ENCODE results near the gene MAGIX.

The MAGIX gene

DNA sequence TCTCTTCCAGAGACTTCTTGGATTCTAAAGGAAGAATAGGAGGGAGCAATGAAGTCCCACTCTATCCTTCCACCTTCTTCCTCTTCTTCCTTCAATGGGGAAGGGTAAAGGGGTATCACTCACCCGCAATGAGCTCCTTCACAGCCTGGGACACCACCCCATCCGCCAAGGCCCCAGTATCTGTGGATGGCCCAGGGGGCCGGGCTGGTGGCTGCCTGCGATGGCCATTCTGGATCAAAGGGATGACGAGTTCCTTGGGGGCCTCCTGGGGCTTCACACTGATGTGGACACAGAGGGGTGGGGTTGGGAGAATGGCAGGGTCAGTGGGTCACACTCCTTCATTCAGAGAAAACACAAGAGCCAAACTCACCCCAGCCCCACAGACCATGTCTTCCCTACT, 40.1 kb upstream of the MAGIX start:
- no peak for TF ChIP-seq ZBTB7A (IDR thresholded peaks at IDR 0.05; ENCODE audit: low read depth)
- no peak for TF ChIP-seq YY1 (IDR thresholded peaks at IDR 0.05; ENCODE audit: low read depth)
- no peak for TF ChIP-seq EP300 (IDR thresholded peaks at IDR 0.05; ENCODE audit: borderline replicate concordance)
- no peak for TF ChIP-seq CEBPB (IDR thresholded peaks at IDR 0.05)
- TF ChIP-seq TEAD4 (IDR thresholded peaks at IDR 0.05): no peak
- no peak for TF ChIP-seq NFIC (IDR thresholded peaks at IDR 0.05)
- TF ChIP-seq RAD21 (IDR thresholded peaks at IDR 0.05; ENCODE audit: low read depth): no peak
- TF ChIP-seq USF1 (IDR thresholded peaks at IDR 0.05): no peak
- no peak for TF ChIP-seq EGR1 (IDR thresholded peaks at IDR 0.05)
- TF ChIP-seq TAF1 (IDR thresholded peaks at IDR 0.05; ENCODE audit: low read depth): no peak

GRCh38 chrX:49129427-49129826, 33.1 kb upstream of the MAGIX start:
- TF ChIP-seq NFIC (IDR thresholded peaks at IDR 0.05): no peak
- TF ChIP-seq, protein P1, sequence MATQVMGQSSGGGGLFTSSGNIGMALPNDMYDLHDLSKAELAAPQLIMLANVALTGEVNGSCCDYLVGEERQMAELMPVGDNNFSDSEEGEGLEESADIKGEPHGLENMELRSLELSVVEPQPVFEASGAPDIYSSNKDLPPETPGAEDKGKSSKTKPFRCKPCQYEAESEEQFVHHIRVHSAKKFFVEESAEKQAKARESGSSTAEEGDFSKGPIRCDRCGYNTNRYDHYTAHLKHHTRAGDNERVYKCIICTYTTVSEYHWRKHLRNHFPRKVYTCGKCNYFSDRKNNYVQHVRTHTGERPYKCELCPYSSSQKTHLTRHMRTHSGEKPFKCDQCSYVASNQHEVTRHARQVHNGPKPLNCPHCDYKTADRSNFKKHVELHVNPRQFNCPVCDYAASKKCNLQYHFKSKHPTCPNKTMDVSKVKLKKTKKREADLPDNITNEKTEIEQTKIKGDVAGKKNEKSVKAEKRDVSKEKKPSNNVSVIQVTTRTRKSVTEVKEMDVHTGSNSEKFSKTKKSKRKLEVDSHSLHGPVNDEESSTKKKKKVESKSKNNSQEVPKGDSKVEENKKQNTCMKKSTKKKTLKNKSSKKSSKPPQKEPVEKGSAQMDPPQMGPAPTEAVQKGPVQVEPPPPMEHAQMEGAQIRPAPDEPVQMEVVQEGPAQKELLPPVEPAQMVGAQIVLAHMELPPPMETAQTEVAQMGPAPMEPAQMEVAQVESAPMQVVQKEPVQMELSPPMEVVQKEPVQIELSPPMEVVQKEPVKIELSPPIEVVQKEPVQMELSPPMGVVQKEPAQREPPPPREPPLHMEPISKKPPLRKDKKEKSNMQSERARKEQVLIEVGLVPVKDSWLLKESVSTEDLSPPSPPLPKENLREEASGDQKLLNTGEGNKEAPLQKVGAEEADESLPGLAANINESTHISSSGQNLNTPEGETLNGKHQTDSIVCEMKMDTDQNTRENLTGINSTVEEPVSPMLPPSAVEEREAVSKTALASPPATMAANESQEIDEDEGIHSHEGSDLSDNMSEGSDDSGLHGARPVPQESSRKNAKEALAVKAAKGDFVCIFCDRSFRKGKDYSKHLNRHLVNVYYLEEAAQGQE (IDR thresholded peaks at IDR 0.05; ENCODE audit: low read depth): no peak
- TF ChIP-seq RAD21 (IDR thresholded peaks at IDR 0.05; ENCODE audit: low read depth): no peak
- no peak for TF ChIP-seq EP300 (IDR thresholded peaks at IDR 0.05; ENCODE audit: borderline replicate concordance)
- no peak for TF ChIP-seq EGR1 (IDR thresholded peaks at IDR 0.05)
- TF ChIP-seq, protein P2, sequence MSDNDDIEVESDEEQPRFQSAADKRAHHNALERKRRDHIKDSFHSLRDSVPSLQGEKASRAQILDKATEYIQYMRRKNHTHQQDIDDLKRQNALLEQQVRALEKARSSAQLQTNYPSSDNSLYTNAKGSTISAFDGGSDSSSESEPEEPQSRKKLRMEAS (IDR thresholded peaks at IDR 0.05): no peak
- no peak for TF ChIP-seq CREB1 (IDR thresholded peaks at IDR 0.05; ENCODE audit: low read depth)
- TF ChIP-seq FOXM1 (IDR thresholded peaks at IDR 0.05; ENCODE audit: borderline replicate concordance, low read depth): no peak
- TF ChIP-seq TCF12 (IDR thresholded peaks at IDR 0.05; ENCODE audit: low read depth): no peak
- TF ChIP-seq ZBTB7A (IDR thresholded peaks at IDR 0.05; ENCODE audit: low read depth): no peak
- no peak for TF ChIP-seq TEAD4 (IDR thresholded peaks at IDR 0.05)
- no peak for TF ChIP-seq YY1 (IDR thresholded peaks at IDR 0.05; ENCODE audit: low read depth)
- TF ChIP-seq TAF1 (IDR thresholded peaks at IDR 0.05; ENCODE audit: low read depth): no peak
- no peak for TF ChIP-seq USF1 (IDR thresholded peaks at IDR 0.05)
- TF ChIP-seq CEBPB (IDR thresholded peaks at IDR 0.05): no peak

GRCh38 chrX:49133759-49134158, 28.8 kb upstream of the MAGIX start:
- TF ChIP-seq YY1 (IDR thresholded peaks at IDR 0.05; ENCODE audit: low read depth) (no peak), USF1 (IDR thresholded peaks at IDR 0.05) (no peak), CEBPB (IDR thresholded peaks at IDR 0.05) (no peak)

DNA sequence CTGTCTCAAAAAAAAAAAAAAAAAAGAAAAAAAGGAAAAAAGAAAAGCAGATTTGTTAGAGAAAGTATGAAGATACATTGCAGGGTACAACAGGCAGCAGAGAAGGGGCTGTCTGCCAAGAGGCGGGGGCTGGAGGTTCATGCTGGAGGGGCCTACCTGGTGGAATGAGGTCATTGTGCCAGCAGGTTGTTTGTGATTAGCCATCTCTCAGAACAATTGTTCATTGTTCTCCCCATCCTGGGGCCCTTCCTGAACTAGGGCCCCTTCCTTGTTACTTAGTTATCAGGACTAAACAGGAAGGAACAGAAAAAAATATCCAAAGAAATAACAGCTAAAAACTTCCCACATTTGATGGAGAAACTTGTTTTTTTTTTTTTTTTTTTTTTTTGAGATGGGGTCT, 25.1 kb upstream of the MAGIX start:
- no peak for TF ChIP-seq USF1 (IDR thresholded peaks at IDR 0.05)
- TF ChIP-seq NFIC (IDR thresholded peaks at IDR 0.05): no peak
- TF ChIP-seq, protein P2 (IDR thresholded peaks at IDR 0.05): no peak
- TF ChIP-seq CREB1 (IDR thresholded peaks at IDR 0.05; ENCODE audit: low read depth): no peak
- TF ChIP-seq EP300 (IDR thresholded peaks at IDR 0.05; ENCODE audit: borderline replicate concordance): no peak
- TF ChIP-seq TEAD4 (IDR thresholded peaks at IDR 0.05): no peak

GRCh38 chrX:49139713-49140112, 22.8 kb upstream of the MAGIX start:
- TF ChIP-seq, protein P2 (IDR thresholded peaks at IDR 0.05): no peak
- TF ChIP-seq CREB1 (IDR thresholded peaks at IDR 0.05; ENCODE audit: low read depth) (no peak), USF1 (IDR thresholded peaks at IDR 0.05) (no peak), EP300 (IDR thresholded peaks at IDR 0.05; ENCODE audit: borderline replicate concordance) (no peak), RAD21 (IDR thresholded peaks at IDR 0.05; ENCODE audit: low read depth) (no peak), FOXM1 (IDR thresholded peaks at IDR 0.05; ENCODE audit: borderline replicate concordance, low read depth) (no peak), NFIC (IDR thresholded peaks at IDR 0.05) (no peak), CEBPB (IDR thresholded peaks at IDR 0.05) (no peak), TEAD4 (IDR thresholded peaks at IDR 0.05) (no peak)
- TF ChIP-seq, protein P1 (IDR thresholded peaks at IDR 0.05; ENCODE audit: low read depth): no peak

Measured in Ishikawa (cell line).